ENCODE results near the gene ASS1. TPM values are rescaled to one million over a fixed set of nuclear protein-coding genes. Genes with fewer than 3 reads are reported as not detected.

The ASS1 gene
- total RNA-seq, 1 experiment from 2014 or later, result 2.6 TPM

DNA sequence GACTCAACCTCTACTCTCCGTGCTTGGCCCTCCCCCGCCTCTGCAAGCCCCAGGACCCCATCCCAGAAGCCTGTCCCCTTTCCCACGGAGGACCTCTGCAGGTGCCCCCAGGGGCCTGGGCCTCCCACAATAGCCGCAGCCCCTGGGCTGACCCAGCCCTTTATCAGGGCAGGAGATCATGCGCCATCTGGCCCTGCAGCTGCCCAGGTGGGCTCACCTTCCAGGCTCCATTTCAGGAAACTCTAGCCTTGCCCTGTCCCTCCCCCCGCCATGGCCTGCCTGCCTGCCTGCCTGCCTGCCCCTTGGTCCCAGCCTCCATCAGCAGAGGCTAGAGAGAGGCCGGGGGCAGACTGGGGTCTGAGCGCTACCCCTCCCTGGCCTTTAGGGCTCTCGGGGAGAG lies 48.7 kb downstream of the ASS1 start:
- DNase-seq (ENCODE audit: low read depth), result no peak

DNA sequence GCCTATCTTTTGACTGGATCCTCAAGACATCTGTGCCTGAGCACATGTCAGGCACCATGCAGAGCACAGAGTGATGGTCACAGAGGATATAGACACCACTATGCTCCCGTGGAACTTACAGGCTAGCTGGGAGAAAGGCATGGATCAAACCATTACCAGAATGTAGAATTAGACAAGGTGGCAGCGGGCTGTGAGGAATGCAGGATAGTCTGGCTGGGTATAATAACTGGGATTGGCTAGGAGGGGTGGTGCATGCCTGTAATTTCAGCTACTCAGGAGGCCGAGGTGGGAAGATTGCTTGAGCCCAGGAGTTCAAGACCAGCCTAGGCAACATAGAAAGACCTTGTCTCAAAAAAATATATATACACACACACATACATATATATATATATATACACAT lies 50.3 kb downstream of the ASS1 start:
- no peak for DNase-seq (ENCODE audit: low read depth)

GRCh38 chr9:130497139-130497538 lies 52.4 kb downstream of the ASS1 start:
- DNase-seq (ENCODE audit: low read depth), result no peak

DNA sequence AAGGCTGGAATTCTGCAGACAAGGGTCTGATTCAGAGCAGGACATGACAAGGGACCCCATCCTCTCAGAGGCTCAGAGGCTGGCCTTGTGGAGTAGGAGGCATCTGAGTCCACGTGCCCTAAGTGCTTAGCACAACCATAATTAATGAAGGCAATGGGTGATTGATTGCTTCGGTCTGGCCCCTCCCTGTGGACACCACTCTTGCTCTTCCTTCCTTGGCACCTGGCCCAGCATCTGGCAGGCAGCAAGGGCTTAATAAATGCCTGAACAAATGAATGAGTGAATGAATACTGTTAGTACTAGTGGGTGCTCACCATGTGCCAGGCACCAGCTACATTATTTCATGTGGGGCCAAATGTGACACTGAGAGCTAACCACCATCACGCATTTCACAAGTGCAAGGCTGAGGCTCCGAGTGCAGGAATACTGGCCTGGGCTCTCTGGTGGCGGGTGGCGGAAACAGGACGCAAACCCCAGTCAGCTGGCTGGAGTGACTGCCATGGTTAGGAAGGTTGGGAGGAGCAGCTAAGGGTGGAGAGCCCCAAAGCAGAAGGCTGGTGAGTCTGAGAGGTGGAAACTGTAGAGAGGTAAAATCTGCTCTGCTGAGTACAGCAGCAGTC lies 53.6 kb downstream of the ASS1 start:
- DNase-seq (ENCODE audit: low read depth), result no peak

DNA sequence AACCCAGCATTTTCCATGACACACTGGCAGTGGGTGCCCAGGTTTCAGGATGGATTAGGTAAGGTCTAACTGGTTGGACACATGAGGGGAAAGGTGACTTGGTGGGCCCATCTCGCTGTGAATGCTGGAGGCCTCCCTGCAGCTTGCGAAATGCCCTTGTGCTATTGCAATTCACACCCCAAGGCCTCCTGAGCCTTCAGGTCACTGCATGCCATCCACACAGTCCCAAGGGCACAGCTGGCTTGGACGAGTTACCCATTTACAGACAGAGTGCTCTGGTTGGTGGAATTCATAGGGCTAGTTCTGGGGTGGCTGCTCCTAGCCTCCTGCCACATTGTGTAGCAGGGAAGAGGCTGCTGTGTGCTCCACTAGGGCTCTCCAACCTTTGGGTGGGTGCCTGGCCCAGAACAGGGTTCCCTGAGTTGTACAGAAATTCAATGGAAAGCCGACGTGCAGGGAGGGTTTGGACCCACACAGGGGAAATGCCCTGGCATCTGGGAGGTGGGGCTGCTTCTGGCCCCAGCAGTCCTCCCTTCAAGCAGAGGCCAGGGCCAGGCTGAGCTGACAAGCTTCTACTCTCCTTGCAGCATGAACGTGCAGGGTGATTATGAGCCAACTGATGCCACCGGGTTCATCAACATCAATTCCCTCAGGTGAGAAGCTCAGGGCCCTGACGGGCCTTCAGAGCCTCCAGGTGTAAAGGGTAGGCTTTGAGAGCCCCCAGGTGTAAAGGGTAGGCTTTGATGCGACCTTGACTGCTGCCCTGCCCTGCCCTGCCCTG lies 54.3 kb downstream of the ASS1 start:
- no peak for DNase-seq (ENCODE audit: low read depth)

- peak; percentile 10 for DNase-seq (ENCODE audit: low read depth)
Observed at GRCh38 chr9:130499804-130500263, 55.1 kb downstream of the ASS1 start.

- DNase-seq (ENCODE audit: low read depth), result no peak
Observed at GRCh38 chr9:130500340-130501180, 55.8 kb downstream of the ASS1 start.

DNA sequence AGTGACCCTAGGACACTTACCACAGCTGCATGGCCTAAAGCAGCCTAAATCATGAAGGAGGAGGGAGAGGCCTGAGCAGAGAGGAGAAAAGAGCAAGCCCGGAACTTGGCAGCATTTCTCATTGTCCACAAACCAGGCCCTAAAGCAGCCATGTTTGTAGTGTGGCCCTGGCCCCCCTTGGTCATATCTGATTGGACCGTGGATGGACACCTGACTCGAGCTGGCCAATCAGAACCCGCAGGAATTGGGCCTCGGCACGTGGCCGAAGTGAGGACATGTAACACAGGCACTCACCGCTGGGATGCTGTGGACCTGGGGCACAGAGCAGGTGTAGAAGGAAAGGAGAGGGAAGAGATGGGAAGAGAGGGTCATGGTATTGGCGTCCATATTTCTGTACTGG lies 56.9 kb downstream of the ASS1 start:
- no peak for DNase-seq (ENCODE audit: low read depth)

GRCh38 chr9:130508218-130508617 lies 63.5 kb downstream of the ASS1 start:
- DNase-seq (ENCODE audit: low read depth), result no peak

DNA sequence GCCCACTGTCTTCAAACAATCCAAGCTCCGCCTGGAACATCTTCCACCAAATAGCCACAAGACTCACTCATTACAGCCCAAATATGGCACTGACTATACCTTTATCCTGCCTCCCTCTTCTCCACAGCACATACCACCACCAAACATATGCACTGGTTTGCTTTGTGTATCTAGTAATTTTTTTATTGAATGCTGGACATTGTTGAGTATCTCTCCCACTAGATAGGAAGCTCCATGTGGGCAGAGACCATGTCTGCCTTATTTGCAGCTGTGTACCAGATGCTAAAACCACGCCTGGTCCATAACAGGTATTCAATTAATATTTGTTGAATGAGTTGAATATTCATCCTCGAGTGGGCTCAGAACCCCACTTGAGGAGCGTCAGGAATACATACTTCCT lies 67.4 kb downstream of the ASS1 start:
- no peak for DNase-seq (ENCODE audit: low read depth)

DNA sequence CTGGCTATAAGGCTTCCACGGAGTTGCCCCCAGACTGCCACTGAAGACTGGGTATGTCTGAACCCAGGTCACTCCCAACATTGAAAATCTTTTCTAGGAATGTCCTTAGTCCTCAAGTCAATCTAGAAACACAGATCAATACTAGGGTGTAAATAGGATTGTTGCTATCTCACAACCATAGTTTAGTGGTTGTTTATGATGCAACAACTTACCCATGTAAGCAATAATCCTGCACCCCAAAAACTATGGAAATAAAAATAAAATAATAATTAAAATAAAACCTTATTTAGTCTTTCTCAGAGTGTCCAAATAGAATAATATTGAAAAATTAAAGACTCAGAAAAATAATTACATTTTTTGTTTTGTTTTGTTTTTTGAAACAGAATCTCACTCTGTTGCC lies 68.3 kb downstream of the ASS1 start:
- no peak for DNase-seq (ENCODE audit: low read depth)

- DNase-seq (ENCODE audit: low read depth), result no peak
Observed at GRCh38 chr9:130518233-130518632, 73.5 kb downstream of the ASS1 start.

DNA sequence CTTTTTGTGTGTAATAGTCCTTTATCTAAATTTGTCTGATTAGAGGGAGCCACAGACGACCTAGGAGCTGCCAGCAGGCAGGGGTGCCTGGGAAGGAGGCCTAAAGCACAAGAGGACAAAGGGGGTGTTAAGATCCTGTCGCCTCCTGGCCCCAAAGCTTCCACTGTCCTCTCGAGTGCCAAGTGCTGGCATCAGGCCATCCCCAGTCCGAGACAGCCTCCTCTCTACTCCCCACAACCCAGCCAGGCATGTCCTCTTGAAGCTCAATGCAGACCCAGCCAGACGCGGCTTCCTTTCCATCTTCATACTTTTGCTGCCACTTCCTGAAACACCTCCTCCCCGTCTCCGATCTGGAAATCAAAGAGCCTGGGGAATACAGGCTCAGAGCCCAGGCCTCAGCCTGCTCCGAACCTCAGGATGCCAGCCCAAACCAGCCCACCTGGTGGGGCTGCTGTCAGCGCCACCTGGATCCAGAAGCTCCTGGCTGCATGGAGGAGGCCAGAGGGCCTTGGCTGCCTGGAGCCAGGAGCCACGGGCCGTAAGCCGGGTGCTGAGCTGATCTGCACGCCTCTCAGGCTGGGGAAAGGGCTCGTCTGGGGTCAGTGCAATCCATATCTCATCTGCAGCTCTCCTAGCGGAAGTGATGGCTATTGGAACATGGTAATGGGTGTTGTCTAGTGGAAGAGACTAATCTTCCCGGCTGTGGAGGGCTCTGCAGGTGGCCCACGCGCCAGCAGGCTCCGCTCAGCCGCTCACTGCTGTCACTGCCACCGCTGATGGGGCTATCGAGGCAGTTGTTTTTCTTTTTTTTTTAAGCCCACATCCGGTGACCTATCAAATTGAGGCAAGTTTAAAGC lies 74.4 kb downstream of the ASS1 start:
- DNase-seq (ENCODE audit: low read depth), result no peak

- DNase-seq (ENCODE audit: low read depth), result no peak
Observed at GRCh38 chr9:130519927-130520326, 75.2 kb downstream of the ASS1 start.

DNA sequence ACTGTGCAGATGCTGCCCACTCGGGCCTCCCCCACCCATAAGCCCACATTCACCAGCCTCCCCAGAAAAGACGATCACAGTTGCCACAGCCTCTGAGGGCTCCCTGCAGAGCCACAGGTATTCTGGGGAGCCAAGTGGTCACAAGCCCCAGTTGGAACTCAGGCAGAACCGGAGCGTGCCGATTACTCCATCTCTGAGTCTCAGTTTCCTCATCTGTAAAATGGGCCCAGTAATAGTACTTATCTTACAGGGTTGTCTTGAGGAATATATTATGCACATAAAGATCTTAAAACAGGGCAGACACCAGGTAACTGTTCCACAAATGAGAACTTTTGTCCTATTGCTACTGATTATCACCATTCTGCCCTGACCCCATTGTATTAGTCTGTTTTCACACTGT lies 77.0 kb downstream of the ASS1 start:
- DNase-seq (ENCODE audit: low read depth), result no peak

DNA sequence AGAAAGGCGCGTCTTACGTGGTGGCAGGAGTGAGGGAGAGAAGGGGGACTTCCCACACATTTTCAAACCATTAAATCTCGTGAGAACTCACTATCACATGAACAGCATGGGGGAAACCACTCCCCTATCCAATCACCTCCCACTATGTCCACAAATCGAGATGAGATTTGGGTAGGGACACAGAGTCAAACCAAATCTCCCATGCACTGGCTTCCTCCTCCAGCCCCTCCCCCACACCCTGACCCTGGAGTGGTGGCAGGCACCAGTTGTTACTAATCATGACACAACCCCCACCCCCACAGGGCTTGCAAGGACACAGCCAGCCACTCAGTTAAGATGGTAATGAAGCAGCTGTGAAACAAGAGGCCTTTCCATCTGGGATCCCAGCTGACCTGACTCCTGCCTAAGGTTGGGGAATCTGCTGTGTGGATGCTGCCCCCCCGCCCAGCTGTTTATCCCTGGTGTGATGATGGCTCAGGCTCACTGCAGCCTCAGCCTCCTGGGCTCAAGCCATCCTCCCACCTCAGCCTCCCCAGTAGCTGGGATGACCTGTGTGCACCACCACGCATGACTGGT lies 77.6 kb downstream of the ASS1 start:
- no peak for DNase-seq (ENCODE audit: low read depth)

GRCh38 chr9:130523921-130524320 lies 79.2 kb downstream of the ASS1 start:
- no peak for DNase-seq (ENCODE audit: low read depth)

DNA sequence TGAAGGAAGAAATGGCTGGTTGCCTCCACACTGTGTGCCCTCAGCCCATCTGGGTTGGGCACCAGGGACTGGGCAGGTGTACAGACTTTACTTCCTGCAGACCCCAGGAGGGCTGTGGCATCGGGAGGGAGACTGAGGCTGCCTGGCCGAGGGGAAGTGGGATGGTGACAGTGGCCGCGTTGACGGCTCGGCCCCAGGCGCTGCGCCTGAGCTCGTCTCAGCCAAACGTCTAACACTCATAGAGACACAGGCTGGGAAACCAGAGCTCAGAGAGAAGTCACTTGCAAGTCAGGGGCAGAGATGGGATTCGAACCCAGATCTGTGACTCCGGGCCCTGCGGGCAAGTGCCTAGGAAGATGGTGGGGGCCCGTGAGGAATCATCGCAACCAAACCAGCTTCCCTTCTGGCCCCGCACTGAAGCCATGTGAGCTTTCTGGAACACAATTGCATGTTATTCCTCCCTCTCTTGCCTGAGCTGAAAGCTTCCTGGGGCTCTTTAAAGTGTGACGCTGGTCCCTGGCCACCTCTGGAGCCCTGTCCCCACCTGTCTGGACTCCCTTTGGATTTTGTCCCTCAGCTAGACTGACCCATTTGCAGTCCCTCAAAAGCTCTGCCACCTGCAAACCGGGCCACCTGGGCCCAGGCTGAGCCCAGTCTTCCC lies 81.6 kb downstream of the ASS1 start:
- no peak for DNase-seq (ENCODE audit: low read depth)

- DNase-seq (ENCODE audit: low read depth), result no peak
Observed at GRCh38 chr9:130526854-130527650, 82.3 kb downstream of the ASS1 start.
